ENCODE measurements around the gene SOX11. TPM values are rescaled to one million over a fixed set of nuclear protein-coding genes. Genes with fewer than 3 reads are reported as not detected.
A peak's percentile ranks its signal among the peaks of the same experiment; 100 is the strongest.

Gene SOX11
- polyA plus RNA-seq, 1 experiment: 2.8 TPM

- no peaks in the 10 kb centered on the region; the same call in 1 of the 2 replicates for H3K9me3 ChIP-seq (ENCODE audit: control insufficient read depth, insufficient read depth, low read length)
- peak overlapping the region; percentile 78 for H3K4me3 ChIP-seq (ENCODE audit: low read depth, low read length)
- ChIA-PET CTCF (interaction anchor here (0.6 to 2.5 kb wide), 3 partner anchors 224 to 267 kb away, joined by 3 to 14 read pairs (median 4); no protein-coding TSS in a partner anchor), POLR2A (interaction anchor here (0.6 to 2.7 kb wide), 5 partner anchors 29 to 224 kb away, joined by 3 to 9 read pairs (median 6); no protein-coding TSS in a partner anchor)
- no peak for DNase-seq (ENCODE audit: low read depth, low spot score)
- TF ChIP-seq CTCF (IDR thresholded peaks at IDR 0.05; ENCODE audit: low read depth, low read length): peak; percentile 41
- peak overlapping the region; percentile 39 for H3K27ac ChIP-seq (ENCODE audit: low read depth, low read length)
- H3K27me3 ChIP-seq (ENCODE audit: control insufficient read depth, insufficient read depth, low read length): no peaks in the 10 kb centered on the region
These were observed 781 bp upstream of the SOX11 start for GRCh38 chr2:5691221-5691984.

DNA sequence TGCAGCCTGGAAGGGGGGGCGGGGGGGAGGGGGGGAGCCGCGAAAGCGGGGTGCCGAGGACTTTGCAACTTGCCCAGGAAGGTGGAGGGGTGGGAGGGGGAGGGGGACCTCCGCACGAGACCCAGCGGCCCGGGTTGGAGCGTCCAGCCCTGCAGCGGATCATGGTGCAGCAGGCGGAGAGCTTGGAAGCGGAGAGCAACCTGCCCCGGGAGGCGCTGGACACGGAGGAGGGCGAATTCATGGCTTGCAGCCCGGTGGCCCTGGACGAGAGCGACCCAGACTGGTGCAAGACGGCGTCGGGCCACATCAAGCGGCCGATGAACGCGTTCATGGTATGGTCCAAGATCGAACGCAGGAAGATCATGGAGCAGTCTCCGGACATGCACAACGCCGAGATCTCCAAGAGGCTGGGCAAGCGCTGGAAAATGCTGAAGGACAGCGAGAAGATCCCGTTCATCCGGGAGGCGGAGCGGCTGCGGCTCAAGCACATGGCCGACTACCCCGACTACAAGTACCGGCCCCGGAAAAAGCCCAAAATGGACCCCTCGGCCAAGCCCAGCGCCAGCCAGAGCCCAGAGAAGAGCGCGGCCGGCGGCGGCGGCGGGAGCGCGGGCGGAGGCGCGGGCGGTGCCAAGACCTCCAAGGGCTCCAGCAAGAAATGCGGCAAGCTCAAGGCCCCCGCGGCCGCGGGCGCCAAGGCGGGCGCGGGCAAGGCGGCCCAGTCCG, 540 bp downstream of the SOX11 start:
- no peak for DNase-seq (ENCODE audit: low read depth, low spot score)

DNA sequence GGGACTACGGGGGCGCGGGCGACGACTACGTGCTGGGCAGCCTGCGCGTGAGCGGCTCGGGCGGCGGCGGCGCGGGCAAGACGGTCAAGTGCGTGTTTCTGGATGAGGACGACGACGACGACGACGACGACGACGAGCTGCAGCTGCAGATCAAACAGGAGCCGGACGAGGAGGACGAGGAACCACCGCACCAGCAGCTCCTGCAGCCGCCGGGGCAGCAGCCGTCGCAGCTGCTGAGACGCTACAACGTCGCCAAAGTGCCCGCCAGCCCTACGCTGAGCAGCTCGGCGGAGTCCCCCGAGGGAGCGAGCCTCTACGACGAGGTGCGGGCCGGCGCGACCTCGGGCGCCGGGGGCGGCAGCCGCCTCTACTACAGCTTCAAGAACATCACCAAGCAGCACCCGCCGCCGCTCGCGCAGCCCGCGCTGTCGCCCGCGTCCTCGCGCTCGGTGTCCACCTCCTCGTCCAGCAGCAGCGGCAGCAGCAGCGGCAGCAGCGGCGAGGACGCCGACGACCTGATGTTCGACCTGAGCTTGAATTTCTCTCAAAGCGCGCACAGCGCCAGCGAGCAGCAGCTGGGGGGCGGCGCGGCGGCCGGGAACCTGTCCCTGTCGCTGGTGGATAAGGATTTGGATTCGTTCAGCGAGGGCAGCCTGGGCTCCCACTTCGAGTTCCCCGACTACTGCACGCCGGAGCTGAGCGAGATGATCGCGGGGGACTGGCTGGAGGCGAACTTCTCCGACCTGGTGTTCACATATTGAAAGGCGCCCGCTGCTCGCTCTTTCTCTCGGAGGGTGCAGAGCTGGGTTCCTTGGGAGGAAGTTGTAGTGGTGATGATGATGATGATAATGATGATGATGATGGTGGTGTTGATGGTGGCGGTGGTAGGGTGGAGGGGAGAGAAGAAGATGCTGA, 1.4 kb downstream of the SOX11 start:
- no peak for DNase-seq (ENCODE audit: low read depth, low spot score)
- peak overlapping the region; percentile 78 for H3K4me3 ChIP-seq (ENCODE audit: low read depth, low read length)
- TF ChIP-seq CTCF (IDR thresholded peaks at IDR 0.05; ENCODE audit: low read depth, low read length): no peak
- ChIA-PET POLR2A (interaction anchor here (0.5 to 2.7 kb wide), 4 partner anchors 23 to 221 kb away, joined by 3 to 9 read pairs (median 6); no protein-coding TSS in a partner anchor), CTCF (interaction anchor here (0.6 to 2.5 kb wide), 6 partner anchors 11 to 340 kb away, joined by 3 to 14 read pairs (median 6); no protein-coding TSS in a partner anchor)
- peak overlapping the region; percentile 31 for H3K27ac ChIP-seq (ENCODE audit: low read depth, low read length)
- H3K9me3 ChIP-seq (ENCODE audit: control insufficient read depth, insufficient read depth, low read length): no peaks in the 10 kb centered on the region; the same call in 1 of the 2 replicates
- no peaks in the 10 kb centered on the region for H3K27me3 ChIP-seq (ENCODE audit: control insufficient read depth, insufficient read depth, low read length)

More for the DNA sequence above, 540 bp downstream of the SOX11 start:
- peak overlapping the region; percentile 78 for H3K4me3 ChIP-seq (ENCODE audit: low read depth, low read length)
- peak overlapping the region; percentile 39 for H3K27ac ChIP-seq (ENCODE audit: low read depth, low read length)
- no peaks in the 10 kb centered on the region; the same call in 1 of the 2 replicates for H3K9me3 ChIP-seq (ENCODE audit: control insufficient read depth, insufficient read depth, low read length)
- POLR2A ChIA-PET: interaction anchor here (0.5 to 2.7 kb wide), 5 partner anchors 74 to 652 kb away, joined by 3 to 9 read pairs (median 6); no protein-coding TSS in a partner anchor
- TF ChIP-seq CTCF (IDR thresholded peaks at IDR 0.05; ENCODE audit: low read depth, low read length): no peak
- H3K27me3 ChIP-seq (ENCODE audit: control insufficient read depth, insufficient read depth, low read length): no peaks in the 10 kb centered on the region
- CTCF ChIA-PET: interaction anchor here (0.6 to 2.5 kb wide), 4 partner anchors 11 to 223 kb away, joined by 3 to 14 read pairs (median 4); no protein-coding TSS in a partner anchor

DNA sequence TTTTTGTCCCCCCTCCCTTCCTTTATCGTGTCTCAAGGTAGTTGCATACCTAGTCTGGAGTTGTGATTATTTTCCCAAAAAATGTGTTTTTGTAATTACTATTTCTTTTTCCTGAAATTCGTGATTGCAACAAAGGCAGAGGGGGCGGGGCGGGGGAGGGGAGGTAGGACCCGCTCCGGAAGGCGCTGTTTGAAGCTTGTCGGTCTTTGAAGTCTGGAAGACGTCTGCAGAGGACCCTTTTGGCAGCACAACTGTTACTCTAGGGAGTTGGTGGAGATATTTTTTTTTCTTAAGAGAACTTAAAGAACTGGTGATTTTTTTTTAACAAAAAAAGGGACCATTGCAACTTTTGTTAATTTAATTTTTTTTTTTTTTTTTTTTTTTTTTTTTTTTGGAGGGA, 2.1 kb downstream of the SOX11 start:
- peak overlapping the region; percentile 78 for H3K4me3 ChIP-seq (ENCODE audit: low read depth, low read length)
- H3K27ac ChIP-seq (ENCODE audit: low read depth, low read length): no peak overlapping the region
- H3K9me3 ChIP-seq (ENCODE audit: control insufficient read depth, insufficient read depth, low read length): no peaks in the 10 kb centered on the region; the same call in 1 of the 2 replicates
- ChIA-PET POLR2A (interaction anchor here (0.6 to 2.7 kb wide), 4 partner anchors 22 to 221 kb away, joined by 3 to 10 read pairs (median 8); no protein-coding TSS in a partner anchor), CTCF (interaction anchor here (0.7 to 1.7 kb wide), 4 partner anchors 10 to 341 kb away, joined by 4 to 9 read pairs (median 6); no protein-coding TSS in a partner anchor)
- TF ChIP-seq CTCF (IDR thresholded peaks at IDR 0.05; ENCODE audit: low read depth, low read length): no peak
- DNase-seq (ENCODE audit: low read depth, low spot score): no peak
- no peaks in the 10 kb centered on the region for H3K27me3 ChIP-seq (ENCODE audit: control insufficient read depth, insufficient read depth, low read length)
